ENCODE measurements around the gene NRG3.

The NRG3 gene

GRCh38 chr10:82536668-82537067 is 661.7 kb downstream of the NRG3 start:
- Histone ChIP-seq H3K4me3 (ENCODE audit: low read depth, low read length) (no peak overlapping the region), H3K27ac (ENCODE audit: extremely low read depth, low read depth, low read length) (no peak overlapping the region), H3K9me3 (ENCODE audit: control insufficient read depth, insufficient read depth, low read depth, low read length) (no peaks in the 10 kb centered on the region), H3K4me1 (ENCODE audit: control insufficient read depth, insufficient read depth, low read length) (no peaks in the 10 kb centered on the region), H3K36me3 (ENCODE audit: control insufficient read depth in 2 of 2, insufficient read depth in 1 of 2, low read length in 2 of 2) (no peaks in the 10 kb centered on the region)
- TF ChIP-seq ZNF560 (tag by site-specific recombination; IDR thresholded peaks at IDR 0.05; ENCODE audit: borderline replicate concordance) (no peak), ZNF449 (tag by site-specific recombination; IDR thresholded peaks at IDR 0.05) (no peak), ZNF214 (tag by site-specific recombination; IDR thresholded peaks at IDR 0.05; ENCODE audit: borderline replicate concordance) (no peak), AEBP2 (tag by site-specific recombination; IDR thresholded peaks at IDR 0.05; ENCODE audit: borderline replicate concordance) (no peak), GLI4 (tag by site-specific recombination; IDR thresholded peaks at IDR 0.05) (no peak), ZNF157 (tag by site-specific recombination; IDR thresholded peaks at IDR 0.05) (no peak)
- ChIA-PET POLR2A (no interaction called here), CTCF (no interaction called here)

- Histone ChIP-seq H3K27ac (ENCODE audit: extremely low read depth, low read depth, low read length) (no peak overlapping the region), H3K4me3 (ENCODE audit: low read depth, low read length) (no peak overlapping the region), H3K36me3 (ENCODE audit: control insufficient read depth in 2 of 2, insufficient read depth in 1 of 2, low read length in 2 of 2) (no peaks in the 10 kb centered on the region), H3K9me3 (ENCODE audit: control insufficient read depth, insufficient read depth, low read depth, low read length) (no peaks in the 10 kb centered on the region), H3K4me1 (ENCODE audit: control insufficient read depth, insufficient read depth, low read length) (no peaks in the 10 kb centered on the region)
- no peak for TF ChIP-seq ZNF449 (tag by site-specific recombination; IDR thresholded peaks at IDR 0.05)
- no peak for TF ChIP-seq BCL11B (tag by site-specific recombination; IDR thresholded peaks at IDR 0.05; ENCODE audit: low read depth)
- CTCF ChIA-PET, result no interaction called here
- POLR2A ChIA-PET, result no interaction called here
These were observed 663.3 kb downstream of the NRG3 start for GRCh38 chr10:82538272-82538671.

- Histone ChIP-seq H3K27ac (ENCODE audit: extremely low read depth, low read depth, low read length) (no peak overlapping the region), H3K9me3 (ENCODE audit: control insufficient read depth, insufficient read depth, low read depth, low read length) (no peaks in the 10 kb centered on the region), H3K4me1 (ENCODE audit: control insufficient read depth, insufficient read depth, low read length) (no peaks in the 10 kb centered on the region), H3K4me3 (ENCODE audit: low read depth, low read length) (no peak overlapping the region), H3K36me3 (ENCODE audit: control insufficient read depth in 2 of 2, insufficient read depth in 1 of 2, low read length in 2 of 2) (no peaks in the 10 kb centered on the region)
- ChIA-PET POLR2A (no interaction called here), CTCF (no interaction called here)
- TF ChIP-seq ZBTB26 (tag by site-specific recombination; optimal IDR thresholded peaks at IDR 0.05) (no peak), ELK4 (IDR thresholded peaks at IDR 0.05; ENCODE audit: borderline replicate concordance, low read depth, low read length) (no peak), ZFP69B (tag by site-specific recombination; IDR thresholded peaks at IDR 0.05) (no peak), ZNF521 (tag by site-specific recombination; IDR thresholded peaks at IDR 0.05) (no peak), RBAK (tag by site-specific recombination; IDR thresholded peaks at IDR 0.05) (no peak)
These were observed 668.6 kb downstream of the NRG3 start for GRCh38 chr10:82543631-82544030.

Data from HEK293 (cell line).